HCT116 (cell line): Measurements from ENCODE around the gene CD109. TPM values are rescaled to one million over a fixed set of nuclear protein-coding genes. Genes with fewer than 3 reads are reported as not detected.

Experiments
- ATAC-seq: fragments of 200-7000 bp; cut with Tn5 transposase; 2 replicates; pipeline ENCODE4 v1.9.1; 2020; ENCODE audit warnings: mild to moderate bottlenecking, moderate library complexity
- BruUV-seq: library from RNA; stranded (reverse); fragments of 400-500 nt; replicated peaks from 2 replicates; lab custom pipeline; 2021; lab: Mats Ljungman, UMichigan
- CTCF ChIA-PET: fragments of 300-600 bp; sonication (Branson Sonifier 250); formaldehyde crosslinking; loops from one replicate; lab custom pipeline; 2021; ENCODE audit warnings: antibody characterized with exemption; lab: Charles Lee
- POLR2A ChIA-PET: fragments of 300-600, 350-600 bp; sonication (Branson Sonifier 250); formaldehyde crosslinking; loops from one replicate; lab custom pipeline; 2021; ENCODE audit warnings: antibody characterized with exemption; lab: Charles Lee
- RAD21 ChIA-PET, 2 experiments: fragments of 300-600 bp; sonication (Branson Sonifier 250); formaldehyde crosslinking; loops; one replicate each; lab custom pipeline; 2023; ENCODE audit warnings: low total read pairs in 2 of 2; ENCODE audit not compliant: uncharacterized antibody in 2 of 2, unreplicated experiment in 2 of 2, low non-redundant PET in 1 of 2; lab: Charles Lee
- DNase-seq: peaks from one replicate; pipeline ENCODE4 v3.0.0-alpha.2; 2010; ENCODE audit warnings: low read depth, low spot score
- H2AFZ ChIP-seq: fragments of 200-600 bp; shearing (Covaris generic), sonication (generic); 2 replicates; pipeline ENCODE4 v1.6.1; 2017; ENCODE audit warnings: low read depth, mixed run types, mixed read lengths, antibody characterized with exemption, low read length; ENCODE audit not compliant: poor library complexity, severe bottlenecking
- H3K27ac ChIP-seq: 2 replicates; pipeline ENCODE4 v1.5.1; 2012; ENCODE audit warnings: low read depth, low read length
- H3K27me3 ChIP-seq: fragments of 200-600 bp; sonication (generic); 2 replicates; pipeline ENCODE4 v1.6.1; 2016; ENCODE audit warnings: mixed run types, low read length, mixed read lengths; ENCODE audit not compliant: insufficient read depth
- H3K36me3 ChIP-seq, 2 experiments: fragments of 200-500 bp in 1 of 2; fragments of 200-600 bp in 1 of 2; sonication (Bioruptor generic) in 1 of 2; sonication (generic) in 1 of 2; 2 replicates each; pipeline versions ENCODE4 v1.5.1 to v1.6.1; 2014 to 2016; ENCODE audit warnings: low read length in 2 of 2, inconsistent platforms in 1 of 2, mixed read lengths in 1 of 2, mixed run types in 1 of 2; ENCODE audit not compliant: insufficient read depth in 2 of 2, control insufficient read depth in 1 of 2
- H3K4me1 ChIP-seq, 2 experiments: fragments of 200-600 bp in 1 of 2; sonication (generic) in 1 of 2; 2 replicates each; pipeline versions ENCODE4 v1.5.1 to v1.6.1; 2012 to 2017; ENCODE audit warnings: low read length in 2 of 2, inconsistent platforms in 1 of 2, mild to moderate bottlenecking in 1 of 2, mixed read lengths in 1 of 2, mixed run types in 1 of 2, moderate library complexity in 1 of 2; ENCODE audit not compliant: insufficient read depth in 2 of 2, control insufficient read depth in 1 of 2
- H3K4me2 ChIP-seq: fragments of 200-600 bp; sonication (generic); 2 replicates; pipeline ENCODE4 v1.6.1; 2017; ENCODE audit warnings: mixed run types, low read length, mixed read lengths
- H3K4me3 ChIP-seq, 2 experiments: fragments of 200-600 bp in 1 of 2; sonication (generic) in 1 of 2; replicated peaks in 1 of 2; 2 replicates each; pipeline ENCODE4 v1.5.1; 2011 to 2016; ENCODE audit warnings: low read length in 2 of 2, control low read depth in 1 of 2, low read depth in 1 of 2, mild to moderate bottlenecking in 1 of 2, mixed read lengths in 1 of 2, mixed run types in 1 of 2
- H3K79me2 ChIP-seq: fragments of 200-600 bp; sonication (generic); 2 replicates; pipeline ENCODE4 v1.6.1; 2017; ENCODE audit warnings: mild to moderate bottlenecking, mixed run types, low read length, moderate library complexity, mixed read lengths; ENCODE audit not compliant: insufficient read depth
- H3K9ac ChIP-seq: fragments of 200-600 bp; sonication (generic); 2 replicates; pipeline ENCODE4 v1.6.1; 2016; ENCODE audit warnings: low read length, mixed read lengths
- H3K9me2 ChIP-seq: fragments of 200-600 bp; sonication (generic), shearing (Covaris generic); 2 replicates; pipeline ENCODE4 v1.6.1; 2017; ENCODE audit warnings: mixed run types, mild to moderate bottlenecking, moderate library complexity; ENCODE audit not compliant: insufficient read depth
- H3K9me3 ChIP-seq, 2 experiments: fragments of 200-500 bp in 1 of 2; fragments of 200-600 bp in 1 of 2; sonication (Bioruptor generic) in 1 of 2; sonication (generic) in 1 of 2; 2 replicates each; pipeline ENCODE4 v1.6.1; 2014 to 2017; ENCODE audit warnings: low read length in 2 of 2, mixed read lengths in 2 of 2, inconsistent platforms in 1 of 2, low read depth in 1 of 2, mild to moderate bottlenecking in 1 of 2, mixed run types in 1 of 2, moderate library complexity in 1 of 2; ENCODE audit not compliant: control insufficient read depth in 1 of 2, insufficient read depth in 1 of 2
- H4K20me1 ChIP-seq: fragments of 200-600 bp; sonication (generic), shearing (Covaris generic); 2 replicates; pipeline ENCODE4 v1.6.1; 2017; ENCODE audit warnings: mixed run types, mild to moderate bottlenecking, moderate library complexity; ENCODE audit not compliant: insufficient read depth
- ELF1 ChIP-seq: IDR thresholded peaks from 2 replicates; pipeline ENCODE4 v1.6.1; 2012; ENCODE audit warnings: low read depth, borderline replicate concordance
- EZH2phosphoT487 ChIP-seq: fragments of 200-600 bp; IDR thresholded peaks from 2 replicates; pipeline ENCODE4 v1.6.1; 2018; ENCODE audit warnings: antibody characterized with exemption, borderline replicate concordance
- FOSL1 ChIP-seq: IDR thresholded peaks from 2 replicates; pipeline ENCODE4 v1.6.1; 2012; ENCODE audit warnings: low read depth
- POLR2A ChIP-seq: IDR thresholded peaks from 2 replicates; pipeline ENCODE4 v1.7.0; 2011; ENCODE audit warnings: borderline replicate concordance; ENCODE audit not compliant: insufficient read depth, insufficient read length; ENCODE audit errors: extremely low read depth
- POLR2AphosphoS5 ChIP-seq: IDR thresholded peaks from 2 replicates; pipeline ENCODE4 v1.6.1; 2011; ENCODE audit warnings: mild to moderate bottlenecking, low read depth, low read length, moderate library complexity
- RAD21 ChIP-seq: IDR thresholded peaks from 2 replicates; pipeline ENCODE4 v1.6.1; 2012; ENCODE audit warnings: low read depth, mild to moderate bottlenecking
- SIN3A ChIP-seq: IDR thresholded peaks from 2 replicates; pipeline ENCODE4 v1.6.1; 2012; ENCODE audit warnings: low read depth
- SP1 ChIP-seq: IDR thresholded peaks from 2 replicates; pipeline ENCODE4 v1.6.1; 2012; ENCODE audit warnings: low read depth
- SRF ChIP-seq: IDR thresholded peaks from 2 replicates; pipeline ENCODE4 v1.6.1; 2012; ENCODE audit warnings: low read depth
- ZFX ChIP-seq: fragments of 450-650 bp; IDR thresholded peaks from 2 replicates; pipeline ENCODE4 v1.6.1; 2017
- intact Hi-C: fragments of 100-400 bp; cut with micrococcal nuclease; formaldehyde crosslinking; loops from 2 replicates; pipeline ENCODE4 v1.10.0; 2022
- total RNA-seq: library from RNA; stranded (reverse); gene quantifications from one replicate; pipeline ENCODE4 v1.2.1, GENCODE V29; 2021; ENCODE audit not compliant: unreplicated experiment
- TF ChIP-seq, protein P1 (sequence below): IDR thresholded peaks from 2 replicates; pipeline ENCODE4 v1.6.1; 2012
- TF ChIP-seq, protein P2 (sequence below): IDR thresholded peaks from 2 replicates; pipeline ENCODE4 v1.6.1; 2011; ENCODE audit warnings: mild to moderate bottlenecking, low read length, moderate library complexity; ENCODE audit not compliant: insufficient replicate concordance; ENCODE audit errors: extremely low read depth

The CD109 gene
- total RNA-seq, 1 experiment from 2014 or later: 42.1 TPM

DNA sequence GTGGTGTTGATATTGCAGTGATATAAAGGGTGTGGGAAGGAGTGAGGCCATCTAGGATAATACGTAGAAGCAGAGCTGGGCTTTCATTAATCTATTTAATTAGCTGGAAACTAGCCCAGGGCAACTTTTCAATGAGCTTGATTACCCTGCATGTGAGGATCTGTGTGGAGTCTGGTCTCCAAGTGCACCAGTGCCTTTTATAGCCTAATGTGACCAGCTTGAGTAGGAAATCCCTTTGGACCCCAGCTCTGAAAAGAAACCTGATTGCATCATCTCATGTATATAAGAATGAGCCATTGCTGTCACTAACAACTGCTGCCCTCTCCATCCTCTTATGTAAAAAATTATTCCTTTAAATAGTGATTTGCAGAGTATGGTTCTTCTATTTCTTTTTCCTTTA, 72.6 kb downstream of the CD109 start:
- H2AFZ ChIP-seq: no peak overlapping the region
- ATAC-seq (no peak), DNase-seq (no peak)
- BruUV-seq: no TSS peak
- H3K9me2 ChIP-seq: no peaks in the 10 kb centered on the region
- no peak overlapping the region for H3K9ac ChIP-seq
- POLR2A ChIA-PET: no interaction called here
- H3K9me3 ChIP-seq: no peaks in the 10 kb centered on the region
- H3K4me2 ChIP-seq: no peak overlapping the region
- CTCF ChIA-PET: no interaction called here
- RAD21 ChIA-PET: no interaction called here
- H3K4me3 ChIP-seq: no peak overlapping the region
- H3K27me3 ChIP-seq: no peaks in the 10 kb centered on the region
- no peak overlapping the region for H3K27ac ChIP-seq
- intact Hi-C loops: no loop called here
- no peaks in the 10 kb centered on the region for H3K79me2 ChIP-seq
- H4K20me1 ChIP-seq: no peaks in the 10 kb centered on the region
- peaks cover 2% of the 10 kb centered on the region in 2 experiments; a peak in 3 of 4 replicates for H3K4me1 ChIP-seq
- H3K36me3 ChIP-seq: peaks cover 0 to 3% of the 10 kb centered on the region in 2 experiments; a peak in 3 of 4 replicates
- TF ChIP-seq POLR2AphosphoS5 (no peak), SRF (no peak), ZFX (no peak), POLR2A (no peak)

DNA sequence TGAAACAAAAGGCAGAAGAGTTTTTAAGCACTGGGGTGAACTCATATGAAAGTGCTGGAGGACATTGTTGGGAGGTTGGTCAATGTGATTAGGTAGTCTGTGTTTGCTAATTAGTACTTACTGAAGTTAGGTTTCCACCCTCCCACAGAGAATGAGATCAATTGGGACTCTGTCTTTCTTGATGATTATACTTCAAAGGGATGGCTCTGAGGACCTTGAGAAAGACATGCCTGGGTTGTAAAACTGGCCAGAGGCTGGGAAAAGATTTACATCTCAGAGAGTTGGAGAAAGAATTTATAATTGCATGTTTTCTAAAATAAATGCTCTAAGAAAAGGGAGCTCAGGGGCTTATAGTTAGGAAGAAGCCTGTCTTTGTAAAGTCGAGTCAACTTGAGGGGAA, 74.0 kb downstream of the CD109 start:
- CTCF ChIA-PET: no interaction called here
- Histone ChIP-seq H3K4me3 (no peak overlapping the region), H3K4me2 (no peak overlapping the region), H3K9me3 (no peaks in the 10 kb centered on the region), H3K27me3 (no peaks in the 10 kb centered on the region), H2AFZ (no peak overlapping the region)
- no peak for TF ChIP-seq SRF
- no peak for TF ChIP-seq SIN3A
- no peak for TF ChIP-seq ZFX
- TF ChIP-seq ELF1: no peak
- TF ChIP-seq, protein P1, sequence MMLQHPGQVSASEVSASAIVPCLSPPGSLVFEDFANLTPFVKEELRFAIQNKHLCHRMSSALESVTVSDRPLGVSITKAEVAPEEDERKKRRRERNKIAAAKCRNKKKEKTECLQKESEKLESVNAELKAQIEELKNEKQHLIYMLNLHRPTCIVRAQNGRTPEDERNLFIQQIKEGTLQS: no peak
- no peak for TF ChIP-seq RAD21
- TF ChIP-seq, protein P2, sequence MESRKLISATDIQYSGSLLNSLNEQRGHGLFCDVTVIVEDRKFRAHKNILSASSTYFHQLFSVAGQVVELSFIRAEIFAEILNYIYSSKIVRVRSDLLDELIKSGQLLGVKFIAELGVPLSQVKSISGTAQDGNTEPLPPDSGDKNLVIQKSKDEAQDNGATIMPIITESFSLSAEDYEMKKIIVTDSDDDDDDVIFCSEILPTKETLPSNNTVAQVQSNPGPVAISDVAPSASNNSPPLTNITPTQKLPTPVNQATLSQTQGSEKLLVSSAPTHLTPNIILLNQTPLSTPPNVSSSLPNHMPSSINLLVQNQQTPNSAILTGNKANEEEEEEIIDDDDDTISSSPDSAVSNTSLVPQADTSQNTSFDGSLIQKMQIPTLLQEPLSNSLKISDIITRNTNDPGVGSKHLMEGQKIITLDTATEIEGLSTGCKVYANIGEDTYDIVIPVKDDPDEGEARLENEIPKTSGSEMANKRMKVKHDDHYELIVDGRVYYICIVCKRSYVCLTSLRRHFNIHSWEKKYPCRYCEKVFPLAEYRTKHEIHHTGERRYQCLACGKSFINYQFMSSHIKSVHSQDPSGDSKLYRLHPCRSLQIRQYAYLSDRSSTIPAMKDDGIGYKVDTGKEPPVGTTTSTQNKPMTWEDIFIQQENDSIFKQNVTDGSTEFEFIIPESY: no peak
- no peak for TF ChIP-seq SP1
- no peak for TF ChIP-seq FOSL1
- no peak for TF ChIP-seq EZH2phosphoT487
- TF ChIP-seq, all 23 proteins: peak for 0
- DNase-seq: no peak
- Histone ChIP-seq H4K20me1 (no peaks in the 10 kb centered on the region), H3K4me1 (peaks cover 8 to 15% of the 10 kb centered on the region in 2 experiments), H3K9ac (no peak overlapping the region), H3K9me2 (no peaks in the 10 kb centered on the region), H3K79me2 (no peaks in the 10 kb centered on the region), H3K27ac (no peak overlapping the region), H3K36me3 (peaks cover 0 to 3% of the 10 kb centered on the region in 2 experiments; a peak in 3 of 4 replicates)
- ChIA-PET POLR2A (no interaction called here), RAD21 (no interaction called here)
- BruUV-seq: no TSS peak
- intact Hi-C loops: no loop called here
- ATAC-seq: no peak
